Coronary artery (tissue), 2 donors: Measurements from ENCODE around the gene SLC6A1.

ENCODE experiments used
- DNase-seq: peaks from one replicate; pipeline ENCODE4 v3.0.0-alpha.2; 2017; ENCODE audit warnings: low spot score
- H3K27ac ChIP-seq, 2 donors: fragments of 200-600 bp; sonication (generic); one replicate each; pipeline ENCODE4 v1.5.1; 2016 to 2019
- H3K4me3 ChIP-seq: fragments of 200-600 bp; sonication (generic); 2 replicates; pipeline ENCODE4 v1.5.1; 2016; ENCODE audit warnings: mild to moderate bottlenecking, moderate library complexity
- TF ChIP-seq, protein P1 (sequence below): fragments of 200-600 bp; sonication (generic); IDR thresholded peaks from one replicate; pipeline ENCODE4 v1.5.1; 2019; ENCODE audit warnings: antibody characterized with exemption

Gene SLC6A1

DNA sequence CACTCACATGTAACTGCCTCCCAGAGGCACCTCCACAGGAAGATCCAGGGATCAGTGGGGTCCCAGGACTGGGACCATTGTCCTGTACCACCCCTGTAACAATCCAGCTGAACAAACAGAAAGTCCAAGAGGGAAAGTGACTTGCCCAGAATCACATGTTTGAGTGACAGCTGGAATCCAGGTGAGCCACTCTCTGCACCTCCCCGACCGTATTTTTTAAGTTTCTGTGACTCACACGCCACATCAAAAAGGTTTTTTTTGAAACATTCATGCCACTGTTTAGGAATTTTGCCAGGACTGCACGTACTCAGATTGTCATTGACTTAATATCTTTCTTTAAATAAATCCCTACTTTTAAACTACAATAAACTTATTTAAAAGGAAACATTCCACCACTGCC lies 9.8 kb upstream of the SLC6A1 start:
- peak overlapping the region; percentile 36 for H3K4me3 ChIP-seq
- H3K27ac ChIP-seq = no peak overlapping the region
- DNase-seq = no peak
- TF ChIP-seq, protein P1, sequence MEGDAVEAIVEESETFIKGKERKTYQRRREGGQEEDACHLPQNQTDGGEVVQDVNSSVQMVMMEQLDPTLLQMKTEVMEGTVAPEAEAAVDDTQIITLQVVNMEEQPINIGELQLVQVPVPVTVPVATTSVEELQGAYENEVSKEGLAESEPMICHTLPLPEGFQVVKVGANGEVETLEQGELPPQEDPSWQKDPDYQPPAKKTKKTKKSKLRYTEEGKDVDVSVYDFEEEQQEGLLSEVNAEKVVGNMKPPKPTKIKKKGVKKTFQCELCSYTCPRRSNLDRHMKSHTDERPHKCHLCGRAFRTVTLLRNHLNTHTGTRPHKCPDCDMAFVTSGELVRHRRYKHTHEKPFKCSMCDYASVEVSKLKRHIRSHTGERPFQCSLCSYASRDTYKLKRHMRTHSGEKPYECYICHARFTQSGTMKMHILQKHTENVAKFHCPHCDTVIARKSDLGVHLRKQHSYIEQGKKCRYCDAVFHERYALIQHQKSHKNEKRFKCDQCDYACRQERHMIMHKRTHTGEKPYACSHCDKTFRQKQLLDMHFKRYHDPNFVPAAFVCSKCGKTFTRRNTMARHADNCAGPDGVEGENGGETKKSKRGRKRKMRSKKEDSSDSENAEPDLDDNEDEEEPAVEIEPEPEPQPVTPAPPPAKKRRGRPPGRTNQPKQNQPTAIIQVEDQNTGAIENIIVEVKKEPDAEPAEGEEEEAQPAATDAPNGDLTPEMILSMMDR = no peak

DNA sequence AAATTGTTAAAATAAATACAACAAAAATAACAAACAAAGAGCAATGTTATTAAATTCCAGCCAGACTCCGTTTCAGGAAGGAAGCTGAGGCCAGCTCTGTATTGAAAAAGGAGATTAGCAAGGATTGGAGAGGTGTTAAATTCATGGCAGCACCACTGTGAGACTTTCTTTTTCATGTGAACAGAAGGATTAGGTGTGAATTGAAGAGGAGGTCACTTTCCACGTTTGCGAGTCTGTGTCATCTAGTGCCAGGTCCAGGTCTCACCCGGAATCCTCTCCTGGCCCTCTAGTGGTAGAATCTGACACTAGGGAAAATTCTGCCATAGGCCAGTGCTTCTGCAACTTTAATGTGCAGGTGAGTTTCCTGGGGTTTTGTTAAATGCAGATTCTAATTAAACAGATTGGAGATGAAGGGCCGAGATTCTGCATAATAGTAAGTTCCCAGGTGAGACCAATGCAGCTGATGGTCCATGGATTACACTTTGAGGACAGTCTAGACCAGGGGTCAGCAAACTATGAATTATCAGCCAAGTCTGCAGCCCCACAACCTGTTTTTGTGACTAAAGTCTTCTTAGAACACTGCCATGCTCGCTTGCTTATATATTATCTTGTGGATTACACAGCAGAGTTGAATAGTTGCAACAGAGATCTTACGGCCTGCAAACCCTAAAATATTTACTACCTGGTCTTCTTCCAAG lies 9.2 kb upstream of the SLC6A1 start:
- peak overlapping the region; percentile 36 for H3K4me3 ChIP-seq
- no peak overlapping the region for H3K27ac ChIP-seq
- no peak for DNase-seq
- TF ChIP-seq, protein P1 = peak; percentile 50

DNA sequence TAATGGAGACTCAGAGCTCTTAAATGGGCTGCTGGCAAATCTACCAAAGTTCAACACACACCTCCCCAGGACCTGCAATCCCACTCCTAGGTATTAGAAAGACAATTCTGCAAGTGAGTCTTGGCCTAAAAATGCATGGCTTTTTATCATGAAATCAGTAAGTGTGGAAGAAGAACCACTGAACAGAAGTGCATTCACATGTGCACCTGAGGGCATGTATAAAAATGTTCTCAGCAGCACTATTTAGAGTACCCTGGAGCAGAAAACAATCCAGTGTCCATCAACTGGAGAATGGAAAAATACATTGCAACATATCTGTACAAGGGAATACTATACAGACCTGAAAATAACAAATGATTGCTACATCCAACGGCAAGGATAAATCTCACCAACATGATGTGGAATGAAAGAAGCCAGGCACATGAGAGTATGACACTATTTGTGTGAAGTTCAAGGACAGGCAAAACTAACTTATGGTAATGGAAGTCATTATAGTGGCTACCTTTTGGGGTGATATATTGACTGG lies 8.1 kb upstream of the SLC6A1 start:
- no peak for DNase-seq
- no peak overlapping the region for H3K27ac ChIP-seq
- no peak overlapping the region for H3K4me3 ChIP-seq
- TF ChIP-seq, protein P1 = no peak

DNA sequence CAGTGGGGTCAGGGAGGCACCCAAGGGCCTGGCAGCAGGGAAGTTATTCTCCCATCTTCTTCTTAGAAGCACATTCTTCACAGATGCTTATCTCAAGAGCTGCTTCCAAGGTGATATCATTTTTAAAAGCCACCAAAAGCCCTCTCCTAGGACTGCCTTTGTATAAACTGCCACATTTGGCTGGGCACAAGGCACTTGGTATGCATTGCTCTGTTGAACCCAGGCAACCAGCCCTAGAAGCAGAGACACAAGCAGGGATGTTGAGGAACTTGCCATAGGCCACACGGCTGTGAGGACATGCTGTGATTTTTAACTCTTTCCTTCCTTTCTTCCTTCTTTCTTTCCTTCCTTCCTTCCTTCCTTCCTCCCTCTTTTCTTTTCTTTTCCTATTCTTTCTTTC lies 7.4 kb upstream of the SLC6A1 start:
- TF ChIP-seq, protein P1 = no peak
- H3K4me3 ChIP-seq = no peak overlapping the region
- no peak for DNase-seq
- H3K27ac ChIP-seq = no peak overlapping the region

- Histone ChIP-seq H3K4me3 (no peak overlapping the region), H3K27ac (no peak overlapping the region)
- no peak for DNase-seq
- TF ChIP-seq, protein P1 = no peak
Observed at GRCh38 chr3:10986592-10986991, 6.0 kb upstream of the SLC6A1 start.

- Histone ChIP-seq H3K27ac (no peak overlapping the region), H3K4me3 (no peak overlapping the region)
- TF ChIP-seq, protein P1 = no peak
- no peak for DNase-seq
Observed at GRCh38 chr3:10988001-10988665, 4.4 kb upstream of the SLC6A1 start.
